ENCODE measurements around the gene DGCR8. TPM values are rescaled to one million over a fixed set of nuclear protein-coding genes. Genes with fewer than 3 reads are reported as not detected.
"Not testable (repeated sequence)": the region's sequence is repeated elsewhere in the genome, so short reads cannot be mapped to it uniquely, and the experiment has no call there.

Gene DGCR8
- total RNA-seq, 1 donor from 2014 or later, result 36.6 TPM

GRCh38 chr22:20152464-20152890, 72.4 kb downstream of the DGCR8 start:
- DNase-seq (ENCODE audit: low read depth), result no peak

DNA sequence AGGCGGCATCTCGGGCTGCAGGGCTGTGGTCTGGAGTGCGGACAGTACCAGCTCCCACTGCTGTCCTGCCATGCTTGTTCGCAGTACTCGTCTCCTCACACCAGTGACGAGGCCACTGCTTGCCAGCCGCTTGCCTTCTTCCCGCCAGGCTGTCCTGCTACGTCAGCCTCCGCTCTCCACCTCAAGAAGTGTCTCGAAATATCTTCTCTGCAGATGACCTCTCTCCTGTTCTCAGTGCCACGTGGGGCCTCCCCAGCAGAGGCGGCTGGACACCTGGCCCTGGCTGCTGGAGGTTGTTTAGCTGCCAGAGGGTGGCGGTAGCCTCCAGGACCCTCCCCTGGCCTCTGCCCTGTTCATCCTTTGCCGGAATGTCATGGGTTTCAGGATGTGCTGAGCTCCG, 73.9 kb downstream of the DGCR8 start:
- no peak for DNase-seq (ENCODE audit: low read depth)

- no peak for DNase-seq (ENCODE audit: low read depth)
These were observed 74.7 kb downstream of the DGCR8 start for GRCh38 chr22:20154602-20155187.

GRCh38 chr22:20155330-20156041, 75.4 kb downstream of the DGCR8 start:
- no peak for DNase-seq (ENCODE audit: low read depth)

GRCh38 chr22:20156042-20156389, 76.0 kb downstream of the DGCR8 start:
- DNase-seq (ENCODE audit: low read depth), result no peak

DNA sequence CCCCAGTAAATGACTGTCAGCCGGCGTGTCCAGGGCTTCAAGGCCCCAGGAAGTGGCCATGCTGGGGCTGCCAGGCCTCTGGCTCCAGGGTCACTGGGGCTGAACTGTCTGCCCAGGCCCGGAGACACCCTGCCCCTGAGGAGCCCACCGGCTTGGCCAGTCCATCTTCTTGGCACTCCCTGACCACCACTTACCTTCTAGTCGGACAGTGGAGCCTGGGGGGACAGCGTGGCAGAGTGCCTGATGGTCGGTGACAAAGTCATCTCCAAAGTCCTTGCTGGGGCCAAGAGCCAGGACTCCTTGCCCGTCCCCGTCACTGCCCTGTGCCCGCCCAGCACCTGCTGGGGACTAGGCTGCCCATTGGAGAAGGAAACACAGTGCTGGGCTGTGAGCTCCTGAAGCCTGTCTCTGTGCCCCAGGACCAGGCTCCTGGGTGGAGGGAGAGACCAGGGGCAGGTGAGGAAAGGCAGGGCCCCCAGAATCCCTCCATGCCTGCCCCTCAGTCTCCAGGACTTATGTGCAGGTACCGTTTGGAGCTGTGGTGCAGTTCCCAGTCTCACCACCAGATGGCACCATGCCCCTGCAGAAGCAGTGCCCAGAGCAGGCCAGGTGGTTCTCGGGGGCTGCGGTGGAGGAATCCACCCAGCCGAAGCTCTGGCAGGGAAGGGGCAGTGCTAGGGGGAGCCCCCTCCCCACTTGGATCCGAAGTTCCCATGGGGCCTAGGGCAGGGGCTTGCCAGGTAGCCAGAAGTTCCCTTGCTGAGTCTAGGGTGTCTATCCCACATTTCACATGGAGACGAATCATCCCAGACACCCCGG, 76.8 kb downstream of the DGCR8 start:
- peak; percentile 51 for DNase-seq (ENCODE audit: low read depth)

DNA sequence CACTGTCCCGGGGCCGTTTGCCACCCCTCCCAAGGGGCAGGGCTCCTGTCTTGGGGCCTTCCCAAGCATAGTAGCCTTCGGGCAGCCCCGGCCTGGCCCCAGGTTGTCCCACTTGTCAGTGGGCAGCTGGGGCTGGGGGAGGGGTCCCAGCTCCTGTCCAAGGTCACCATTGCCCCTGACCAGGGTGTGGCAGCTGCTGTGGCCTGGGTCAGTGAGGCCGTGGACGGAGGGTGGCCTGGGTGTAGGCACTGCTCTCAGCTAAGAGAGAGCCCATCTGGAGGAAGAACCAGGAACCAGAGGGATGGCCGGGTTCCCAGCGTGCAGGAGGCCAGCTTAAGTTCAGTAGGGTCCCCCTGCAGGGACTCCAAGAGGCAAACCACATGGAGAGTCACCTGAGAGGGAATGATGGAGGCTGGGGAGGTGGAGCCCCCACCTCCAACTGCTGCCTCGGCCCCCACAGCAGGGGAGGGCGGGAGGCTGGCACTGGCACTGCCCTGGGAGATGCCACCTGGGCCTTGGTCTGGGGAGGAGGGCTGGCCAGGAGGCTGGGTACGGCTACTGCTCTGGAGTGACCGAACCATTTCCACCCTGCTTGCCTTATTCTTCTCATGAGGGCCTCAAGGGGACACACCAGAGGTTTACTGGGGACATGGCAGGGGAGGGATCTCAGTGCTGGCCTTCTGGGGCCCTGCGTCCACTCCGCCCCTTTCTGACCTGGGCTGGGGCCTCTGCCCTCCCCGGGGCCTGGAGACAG, 77.6 kb downstream of the DGCR8 start:
- DNase-seq (ENCODE audit: low read depth), result no peak

DNA sequence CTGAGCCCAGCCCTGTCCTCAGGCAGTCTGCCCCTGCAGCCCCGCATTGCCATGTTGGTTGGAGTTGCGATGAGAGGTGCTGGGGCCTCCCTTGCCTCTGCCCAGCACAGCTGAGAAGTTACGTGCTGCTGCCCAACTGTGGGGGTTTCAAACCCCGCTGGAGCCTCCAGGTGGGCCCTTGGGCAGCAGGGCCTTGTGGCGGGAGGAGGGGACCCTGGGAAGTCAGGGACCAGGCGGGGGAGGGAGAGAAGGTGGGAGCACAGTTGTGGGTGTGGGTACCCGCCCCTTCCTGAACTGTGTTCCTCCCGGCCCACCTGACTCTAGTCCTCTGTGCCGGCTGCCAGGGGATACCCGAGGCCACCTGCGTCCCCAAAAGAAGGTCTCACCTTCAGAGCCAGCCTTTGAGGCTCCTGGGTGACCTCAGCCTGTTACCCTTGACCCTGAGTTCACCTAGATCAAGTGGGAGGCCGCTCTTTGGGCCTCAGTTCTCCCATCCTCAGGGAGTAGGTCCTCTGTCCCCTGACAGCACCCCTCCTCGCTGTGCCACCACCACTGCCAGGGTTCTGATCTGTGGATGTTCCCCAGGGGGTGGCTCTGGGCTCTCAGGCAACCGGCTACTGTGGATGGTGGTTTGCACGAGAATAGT, 78.5 kb downstream of the DGCR8 start:
- DNase-seq (ENCODE audit: low read depth), result no peak

DNA sequence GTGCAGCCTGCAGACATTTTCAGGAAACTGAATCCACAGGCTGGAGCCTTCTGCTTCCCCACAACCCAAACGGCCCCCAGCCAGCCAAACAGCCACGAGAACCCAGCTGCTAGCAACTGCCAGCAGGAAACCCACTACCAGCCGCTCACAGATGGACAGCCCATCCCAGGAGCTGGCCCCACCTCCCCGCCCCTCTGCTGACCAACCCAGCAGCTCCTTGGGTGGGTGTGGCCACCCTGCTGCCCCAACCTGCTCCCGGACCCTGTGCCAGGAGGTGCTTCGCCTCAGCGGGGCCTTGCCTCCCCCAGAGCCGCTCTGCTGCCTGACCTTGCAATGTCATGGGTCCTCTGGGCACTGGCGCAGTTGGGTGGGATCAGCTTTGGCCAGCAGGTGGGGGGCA, 79.0 kb downstream of the DGCR8 start:
- DNase-seq (ENCODE audit: low read depth), result no peak

DNA sequence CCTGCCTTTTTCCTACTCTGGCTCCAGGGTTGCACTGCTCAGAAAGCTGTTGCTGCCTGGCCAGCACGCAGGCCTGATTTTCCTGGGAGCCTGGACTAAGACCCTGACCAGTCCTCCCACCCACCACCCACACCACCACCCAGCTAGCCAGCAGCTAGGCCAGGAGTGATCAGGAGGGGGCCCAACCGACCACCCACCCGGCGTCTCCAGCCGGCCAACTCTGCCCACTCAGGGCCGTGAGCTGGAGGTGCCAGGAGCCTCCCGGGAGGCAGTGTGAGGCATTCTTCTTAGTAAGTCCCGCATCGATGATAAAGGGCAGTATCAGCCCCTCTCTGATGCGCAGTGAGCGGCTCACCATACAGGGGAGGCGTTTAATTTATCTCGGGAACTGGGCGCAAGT, 79.5 kb downstream of the DGCR8 start:
- not testable (repeated sequence) for DNase-seq (ENCODE audit: low read depth)

- DNase-seq (ENCODE audit: low read depth), result no peak
These were observed 80.0 kb downstream of the DGCR8 start for GRCh38 chr22:20160041-20160440.

Other genes with a start within 250 kb of the DGCR8 start
- 4.9 and 7.3 TPM in 2 replicates for gene GNB1L, start 225.4 kb upstream of the DGCR8 start, total RNA-seq
- gene RTL10, start 225.4 kb upstream of the DGCR8 start, total RNA-seq, result 6.3 and 16.9 TPM in 2 replicates
- 246 and 480 TPM in 2 replicates for gene COMT, start 138.5 kb upstream of the DGCR8 start, total RNA-seq
- gene TXNRD2, start 138.4 kb upstream of the DGCR8 start, total RNA-seq, result 15.0 and 22.6 TPM in 2 replicates
- 31.7 and 72.1 TPM in 2 replicates for gene ARVCF, start 63.4 kb upstream of the DGCR8 start, total RNA-seq
- gene TANGO2, start 59.1 kb upstream of the DGCR8 start, total RNA-seq, result 34.9 and 56.3 TPM in 2 replicates
- gene RANBP1, start 35.9 kb downstream of the DGCR8 start, total RNA-seq, result 173 and 360 TPM in 2 replicates
- gene TRMT2A, start 37.0 kb downstream of the DGCR8 start, total RNA-seq, result 28.8 and 29.3 TPM in 2 replicates
- gene ZDHHC8, start 51.6 kb downstream of the DGCR8 start, total RNA-seq, result 2.6 and 35.3 TPM in 2 replicates
- gene CCDC188, start 70.8 kb downstream of the DGCR8 start, total RNA-seq, result 0.10 TPM in 1 of 2 replicates, not detected in the other
- 1.2 and 2.0 TPM in 2 replicates for gene RTN4R, start 188.1 kb downstream of the DGCR8 start, total RNA-seq
- gene DGCR6L, start 239.8 kb downstream of the DGCR8 start, total RNA-seq, result 28.1 and 39.8 TPM in 2 replicates